Endothelial cell of umbilical vein (primary cell): ENCODE data around the gene GJE1. TPM values are rescaled to one million over a fixed set of nuclear protein-coding genes. Genes with fewer than 3 reads are reported as not detected.

ENCODE experiments used
- BruUV-seq: library from RNA; stranded (reverse); fragments of 400-500 nt; replicated peaks from 2 replicates; lab custom pipeline; 2021; lab: Mats Ljungman, UMichigan
- CTCF ChIA-PET: fragments of 300-600, 350-600 bp; sonication (Branson Sonifier 250); formaldehyde crosslinking; loops from one replicate; lab custom pipeline; 2021; ENCODE audit warnings: antibody characterized with exemption, inconsistent platforms; lab: Charles Lee
- POLR2A ChIA-PET: fragments of 300-600, 350-600 bp; sonication (Branson Sonifier 250); formaldehyde crosslinking; loops from one replicate; lab custom pipeline; 2021; ENCODE audit warnings: antibody characterized with exemption, inconsistent platforms; lab: Charles Lee
- DNase-seq: peaks from one replicate; pipeline ENCODE4 v3.0.0-alpha.2; 2011; ENCODE audit warnings: low read depth, low spot score
- FAIRE-seq: peaks from 2 replicates; lab custom pipeline; 2011; peaks lifted over from hg19 to GRCh38; lab: Jason Lieb, UNC
- H2AFZ ChIP-seq: 2 replicates; pipeline ENCODE4 v1.6.0; 2012; ENCODE audit warnings: low read depth, low read length, control low read depth, inconsistent platforms
- H3K27ac ChIP-seq: 2 replicates; pipeline ENCODE4 v1.5.1; 2011; ENCODE audit warnings: low read depth, mild to moderate bottlenecking, control low read depth, low read length, moderate library complexity; ENCODE audit not compliant: insufficient read depth
- H3K27me3 ChIP-seq, 2 experiments: 2 replicates each; pipeline versions ENCODE4 v1.6.0 to v1.6.1; 2011; ENCODE audit warnings: low read length in 2 of 2, mixed read lengths in 1 of 2; ENCODE audit not compliant: control insufficient read depth in 2 of 2, insufficient read depth in 2 of 2
- H3K36me3 ChIP-seq, 2 experiments: 2 replicates in 1 of 2; 3 replicates in 1 of 2; pipeline ENCODE4 v1.5.1; 2011; ENCODE audit warnings: low read length in 2 of 2, mild to moderate bottlenecking in 1 of 2, moderate library complexity in 1 of 2; ENCODE audit not compliant: control insufficient read depth in 2 of 2, insufficient read depth in 2 of 2; ENCODE audit errors: extremely low read depth in 1 of 2
- H3K4me1 ChIP-seq: 3 replicates; pipeline ENCODE4 v1.5.1; 2011; ENCODE audit warnings: mild to moderate bottlenecking, low read length; ENCODE audit not compliant: control insufficient read depth, insufficient read depth; ENCODE audit errors: extremely low read depth
- H3K4me2 ChIP-seq: 2 replicates; pipeline ENCODE4 v1.6.1; 2011; ENCODE audit warnings: low read length, control low read depth, mixed read lengths; ENCODE audit not compliant: insufficient read depth
- H3K4me3 ChIP-seq, 3 experiments: fragments of 200-600 bp in 1 of 3; sonication (generic), shearing (Covaris generic) in 1 of 3; replicated peaks in 1 of 3; 2 replicates each; pipeline ENCODE4 v1.5.1; 2011 to 2016; ENCODE audit warnings: control low read depth in 3 of 3, low read length in 3 of 3, mild to moderate bottlenecking in 2 of 3, inconsistent platforms in 1 of 3, low read depth in 1 of 3, moderate library complexity in 1 of 3; ENCODE audit not compliant: insufficient read depth in 1 of 3
- H3K79me2 ChIP-seq: 2 replicates; pipeline ENCODE4 v1.6.0; 2012; ENCODE audit warnings: low read length, inconsistent platforms; ENCODE audit not compliant: control insufficient read depth, insufficient read depth
- H3K9ac ChIP-seq: replicated peaks from 2 replicates; pipeline ENCODE3; 2011; ENCODE audit warnings: low read length, control low read depth; ENCODE audit not compliant: insufficient read depth; ENCODE audit errors: extremely low read depth
- H3K9me1 ChIP-seq: replicated peaks from 3 replicates; pipeline ENCODE4 v1.6.0; 2011; ENCODE audit warnings: mild to moderate bottlenecking, low read length; ENCODE audit not compliant: control insufficient read depth, insufficient read depth; ENCODE audit errors: extremely low read depth
- H3K9me3 ChIP-seq: replicated peaks from 2 replicates; pipeline ENCODE4 v1.5.1; 2012; ENCODE audit warnings: low read length, inconsistent platforms; ENCODE audit not compliant: control insufficient read depth, insufficient read depth
- H4K20me1 ChIP-seq: replicated peaks from 2 replicates; pipeline ENCODE3; 2011; ENCODE audit warnings: mild to moderate bottlenecking, low read length; ENCODE audit not compliant: control insufficient read depth, insufficient read depth; ENCODE audit errors: extremely low read depth
- CTCF ChIP-seq, 2 donors: IDR thresholded peaks; 1 replicate in 1 of 2; 2 replicates in 1 of 2; pipeline ENCODE4 v1.5.1; 2011; ENCODE audit warnings: low read length in 2 of 2, mild to moderate bottlenecking in 2 of 2, moderate library complexity in 2 of 2, control low read depth in 1 of 2, inconsistent platforms in 1 of 2, low read depth in 1 of 2; ENCODE audit not compliant: insufficient read depth in 1 of 2; ENCODE audit errors: extremely low read depth in 1 of 2
- EZH2 ChIP-seq: IDR thresholded peaks from 2 replicates; pipeline ENCODE4 v1.6.1; 2012; ENCODE audit warnings: borderline replicate concordance, low read depth, mild to moderate bottlenecking, moderate library complexity, low read length, inconsistent platforms; ENCODE audit not compliant: severe bottlenecking
- FOS ChIP-seq: IDR thresholded peaks from 2 replicates; pipeline ENCODE4 v1.6.1; 2011; ENCODE audit warnings: mild to moderate bottlenecking, low read length, moderate library complexity, borderline replicate concordance; ENCODE audit not compliant: insufficient read depth
- GATA2 ChIP-seq: IDR thresholded peaks from 2 replicates; pipeline ENCODE4 v1.7.0; 2011; ENCODE audit warnings: low read depth, mild to moderate bottlenecking, moderate library complexity, mixed read lengths, low read length; ENCODE audit not compliant: insufficient read length, insufficient read depth
- JUN ChIP-seq: IDR thresholded peaks from 2 replicates; pipeline ENCODE4 v1.6.1; 2011; ENCODE audit warnings: borderline replicate concordance, low read depth; ENCODE audit not compliant: insufficient read length, insufficient read depth
- MAX ChIP-seq: IDR thresholded peaks from 2 replicates; pipeline ENCODE4 v1.6.1; 2011; ENCODE audit not compliant: insufficient read depth, insufficient read length
- MYC ChIP-seq: IDR thresholded peaks from one replicate; pipeline ENCODE4 v1.6.1; 2011; ENCODE audit warnings: mild to moderate bottlenecking, low read depth, low read length
- POLR2A ChIP-seq: IDR thresholded peaks from 2 replicates; pipeline ENCODE4 v1.6.1; 2012; ENCODE audit warnings: low read depth, mild to moderate bottlenecking, control low read depth, low read length
- POLR2AphosphoS5 ChIP-seq: IDR thresholded peaks from 2 replicates; pipeline ENCODE4 v1.6.1; 2012; ENCODE audit warnings: low read depth, mild to moderate bottlenecking, control low read depth, low read length, moderate library complexity; ENCODE audit not compliant: insufficient read depth
- dilution Hi-C: fragments of 300-500 bp; cut with MboI; formaldehyde crosslinking; loops from one replicate; pipeline ENCODE4 v1.15.0; 2019; ENCODE audit warnings: low sequenced_read_pairs; ENCODE audit not compliant: extremely low pct_ligation_motif_present
- intact Hi-C: fragments of 100-400 bp; cut with micrococcal nuclease; formaldehyde crosslinking; loops from one replicate; pipeline ENCODE4 v1.10.0; 2022
- polyA plus RNA-seq, 4 experiments: library from polyadenylated mRNA; depleted of rRNA in 3 of 4; stranded (reverse) in 3 of 4; unstranded in 1 of 4; fragments of >200 nt; gene quantifications; 2 replicates each; pipeline versions ENCODE4 v1.2.1 to v1.2.3, GENCODE V29; 2011 to 2012; ENCODE audit warnings: missing spikeins in 1 of 4
- total RNA-seq: library from RNA; stranded (reverse); gene quantifications from 2 replicates; pipeline ENCODE4 v1.2.3, GENCODE V29; 2021

GJE1 gene
- total and polyA plus RNA-seq, 2 donors (not counting 3 experiments of a cell fraction or from before 2014, with no cell fraction given), result not detected

GRCh38 chr6:142167071-142167470 lies 34.3 kb downstream of the GJE1 start:
- Histone ChIP-seq H3K9me1 (no peaks in the 10 kb centered on the region), H3K4me3 (peak overlapping the region in 1 of 3 experiments; percentile 14), H3K27me3 (no peaks in the 10 kb centered on the region), H3K9ac (peak overlapping the region; percentile 13), H3K4me2 (peak overlapping the region; percentile 34), H2AFZ (no peak overlapping the region), H3K79me2 (peaks cover 39% of the 10 kb centered on the region), H3K27ac (peak overlapping the region; percentile 71), H3K36me3 (peaks cover 0 to 3% of the 10 kb centered on the region in 2 experiments), H4K20me1 (peaks cover 2% of the 10 kb centered on the region), H3K9me3 (no peaks in the 10 kb centered on the region), H3K4me1 (peaks cover 17% of the 10 kb centered on the region)
- TF ChIP-seq MYC (no peak), FOS (no peak), POLR2A (no peak), JUN (no peak), POLR2AphosphoS5 (no peak), MAX (no peak), CTCF (IDR thresholded peaks at IDR 0.05; ENCODE audit: extremely low read depth in 1 of 2, insufficient read depth in 1 of 2, low read depth in 1 of 2, low read length in 2 of 2) (no peak), EZH2 (no peak), GATA2 (no peak)
- BruUV-seq, result no TSS peak
- peak; percentile 36 for DNase-seq
- dilution Hi-C loops (no loop called here), intact Hi-C loops (no loop called here)
- POLR2A ChIA-PET, result no interaction called here
- FAIRE-seq, result no peak
- CTCF ChIA-PET, result interaction anchor here (1.0 to 3.7 kb wide), 5 partner anchors 10 to 54 kb away, joined by 3 to 34 read pairs (median 5); no protein-coding TSS in a partner anchor
